ENCODE data around the gene STAB1.

DNA sequence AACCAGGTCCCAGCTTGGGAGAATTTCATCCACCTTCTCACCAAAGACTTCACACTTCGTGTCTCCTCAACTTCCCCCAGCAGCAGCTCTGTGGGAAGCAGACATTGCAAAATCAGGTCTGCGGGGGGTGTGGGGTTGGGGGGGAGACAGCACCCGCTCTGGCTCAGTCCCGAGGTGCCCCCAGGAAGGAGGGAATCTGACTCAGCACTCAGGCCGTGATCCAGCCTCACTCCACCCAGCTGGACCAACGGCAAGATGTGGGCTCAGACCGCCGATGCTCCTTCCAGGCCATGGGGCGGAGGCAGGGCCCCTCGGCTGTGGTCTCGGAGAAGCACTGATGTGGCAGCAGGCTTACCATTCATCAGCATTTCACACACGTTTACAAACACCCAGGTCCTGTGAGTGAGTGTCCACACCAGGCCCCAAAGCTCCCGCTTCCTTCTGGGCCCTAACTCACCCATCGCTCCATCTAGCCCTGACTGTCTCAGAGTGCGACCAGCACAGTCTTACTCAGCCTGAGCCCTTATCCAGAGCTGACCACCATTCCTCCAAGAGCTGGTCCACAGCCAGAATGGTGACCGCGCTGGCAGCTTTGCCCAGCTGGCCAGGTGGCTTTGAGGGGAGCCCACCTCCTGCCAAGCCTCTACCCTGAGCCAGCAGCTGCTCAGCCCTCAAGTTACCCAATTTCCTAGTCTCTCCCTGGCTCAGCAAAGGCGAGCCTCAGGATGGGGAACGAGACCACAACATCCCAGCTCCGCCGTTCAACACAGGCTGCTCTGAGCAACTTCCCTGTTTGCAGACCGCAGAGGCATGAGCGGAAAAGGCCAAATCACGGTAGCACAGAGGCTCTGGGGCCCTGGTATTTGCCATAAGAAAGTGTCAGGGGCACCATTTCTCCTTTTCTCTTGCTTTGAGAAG, 3.3 kb downstream of the STAB1 start:
- TF ChIP-seq CTCF (IDR thresholded peaks at IDR 0.05; ENCODE audit: borderline replicate concordance, extremely low read depth, low read length, poor library complexity, severe bottlenecking): no peak
- no peak for TF ChIP-seq EZH2 (IDR thresholded peaks at IDR 0.05; ENCODE audit: borderline replicate concordance, low read depth, low read length, severe bottlenecking)
